GM12878 (cell line): Measurements from ENCODE around the gene PRKAG2. TPM values are rescaled to one million over a fixed set of nuclear protein-coding genes. Genes with fewer than 3 reads are reported as not detected.

Source experiments
- ATAC-seq: fragments of 200-7000 bp; cut with Tn5 transposase; 3 replicates; pipeline ENCODE4 v1.9.1; 2020; ENCODE audit warnings: mild to moderate bottlenecking, moderate library complexity
- BruUV-seq: library from RNA; stranded (reverse); fragments of 400-500 nt; replicated peaks from 2 replicates; lab custom pipeline; 2021; lab: Mats Ljungman, UMichigan
- CTCF ChIA-PET: fragments of 300-600 bp; sonication (Branson Sonifier 250); formaldehyde crosslinking; extraction: SDS; loops from one replicate; lab custom pipeline; 2021; ENCODE audit warnings: inconsistent platforms; lab: Yijun Ruan, JAX
- POLR2A ChIA-PET: fragments of 350-600 bp; formaldehyde crosslinking; extraction: SDS; loops from one replicate; lab custom pipeline; 2021; ENCODE audit warnings: inconsistent platforms; lab: Charles Lee
- RAD21 ChIA-PET: fragments of 300-600 bp; sonication (Branson Sonifier 250); formaldehyde crosslinking; loops from one replicate; lab custom pipeline; 2023; ENCODE audit warnings: antibody characterized with exemption; ENCODE audit not compliant: unreplicated experiment; lab: Charles Lee
- SMC1A ChIA-PET: fragments of 300-600 bp; sonication (Branson Sonifier 250); formaldehyde crosslinking; loops from one replicate; lab custom pipeline; 2023; ENCODE audit not compliant: unreplicated experiment, uncharacterized antibody; lab: Charles Lee
- DNase-seq: peaks from one replicate; pipeline ENCODE4 v3.0.0-alpha.2; 2011; ENCODE audit warnings: low read depth, low spot score
- FAIRE-seq: peaks from 3 replicates; lab custom pipeline; 2011; peaks lifted over from hg19 to GRCh38; lab: Jason Lieb, UNC
- H2AFZ ChIP-seq: 2 replicates; pipeline ENCODE4 v1.6.0; 2011; ENCODE audit warnings: low read depth, low read length, control low read depth; ENCODE audit not compliant: control insufficient read depth
- H3K27ac ChIP-seq: 2 replicates; pipeline ENCODE4 v1.5.1; 2011; ENCODE audit warnings: control low read depth; ENCODE audit not compliant: control insufficient read depth, insufficient read depth
- H3K27me3 ChIP-seq, 2 experiments: replicated peaks in 1 of 2; 2 replicates each; pipeline versions ENCODE4 v1.6.0 to v1.6.1; 2011; ENCODE audit warnings: low read length in 1 of 2; ENCODE audit not compliant: control insufficient read depth in 2 of 2, insufficient read depth in 2 of 2
- H3K36me3 ChIP-seq, 2 experiments: 2 replicates each; pipeline ENCODE4 v1.5.1; 2011; ENCODE audit warnings: low read length in 1 of 2; ENCODE audit not compliant: control insufficient read depth in 2 of 2, insufficient read depth in 2 of 2
- H3K4me1 ChIP-seq: 2 replicates; pipeline ENCODE4 v1.6.1; 2011; ENCODE audit warnings: mild to moderate bottlenecking, low read length, moderate library complexity, mixed read lengths; ENCODE audit not compliant: control insufficient read depth, insufficient read depth
- H3K4me2 ChIP-seq: 2 replicates; pipeline ENCODE4 v1.6.0; 2011; ENCODE audit warnings: control low read depth; ENCODE audit not compliant: control insufficient read depth, insufficient read depth
- H3K4me3 ChIP-seq: fragments of 200-600 bp; sonication (generic); 2 replicates; pipeline ENCODE4 v1.5.1; 2016
- H3K79me2 ChIP-seq: 2 replicates; pipeline ENCODE4 v1.6.0; 2011; ENCODE audit warnings: low read length; ENCODE audit not compliant: control insufficient read depth, insufficient read depth
- H3K9ac ChIP-seq: 2 replicates; pipeline ENCODE4 v1.8.0; 2011; ENCODE audit warnings: low read length, control low read depth, mixed read lengths; ENCODE audit not compliant: control insufficient read depth, insufficient read depth
- H3K9me3 ChIP-seq: replicated peaks from 3 replicates; pipeline ENCODE4 v1.5.1; 2011; ENCODE audit warnings: mild to moderate bottlenecking, low read length; ENCODE audit not compliant: control insufficient read depth, insufficient read depth
- H4K20me1 ChIP-seq: 2 replicates; pipeline ENCODE4 v1.6.0; 2011; ENCODE audit not compliant: control insufficient read depth, insufficient read depth
- STAT3 ChIP-seq: IDR thresholded peaks from 2 replicates; pipeline ENCODE4 v1.6.1; 2011; ENCODE audit warnings: low read depth, low read length, improper control_type of control experiment
- TAF1 ChIP-seq: IDR thresholded peaks from 2 replicates; pipeline ENCODE4 v1.6.1; 2011; ENCODE audit warnings: mild to moderate bottlenecking, low read depth, low read length, borderline replicate concordance
- TBL1XR1 ChIP-seq: IDR thresholded peaks from 2 replicates; pipeline ENCODE4 v1.6.1; 2012; ENCODE audit warnings: low read depth, low read length, improper control_type of control experiment
- WGBS: methylation state at CpG from one replicate; pipeline ENCODE4 v1.1.6; 2016; ENCODE audit warnings: low lambda C conversion rate; ENCODE audit not compliant: insufficient replicate concordance, insufficient coverage; ENCODE audit errors: missing lambda C conversion rate; 5-methylcytosine and 5-hydroxymethylcytosine counted together
- in situ Hi-C: fragments of 300-500 bp; cut with MboI; formaldehyde crosslinking; loops from 9 replicates; pipeline ENCODE4 v1.14.3; 2018; ENCODE audit warnings: mixed read lengths
- intact Hi-C: fragments of 100-400 bp; cut with micrococcal nuclease; formaldehyde crosslinking; loops from one replicate; pipeline ENCODE4 v1.14.2; 2022; ENCODE audit not compliant: unreplicated experiment
- polyA plus RNA-seq, 11 experiments: library from polyadenylated mRNA; depleted of rRNA in 4 of 11; unstranded in 6 of 11; stranded (reverse) in 5 of 11; fragments of >200 nt; fragmentation: Nextera tagmentation in 4 of 11; fragmentation: Illumina TruSeq in 1 of 11; extraction: Ambion mirVana in 4 of 11; extraction: Trizol in 1 of 11; gene quantifications; 1 replicate in 1 of 11; 2 replicates in 10 of 11; pipeline versions ENCODE4 v1.2.1 to v1.2.3, GENCODE V29; 2011 to 2016; ENCODE audit warnings: inconsistent platforms in 2 of 11, missing spikeins in 2 of 11, low read depth in 1 of 11
- total RNA-seq, 4 experiments: library from RNA; depleted of rRNA in 3 of 4; stranded (reverse); fragments of >200 nt in 3 of 4; fragmentation: Illumina TruSeq in 1 of 4; extraction: Trizol in 1 of 4; gene quantifications; 2 replicates each; pipeline versions ENCODE4 v1.2.1 to v1.2.3, GENCODE V29; 2013 to 2021
- TF ChIP-seq, protein P1 (sequence below): fragments of 150-350 bp; IDR thresholded peaks from 2 replicates; pipeline ENCODE4 v1.6.1; 2016; ENCODE audit warnings: low read depth, low read length
- TF ChIP-seq, protein P2 (sequence below): fragments of 450-650 bp; IDR thresholded peaks from 2 replicates; pipeline ENCODE4 v1.6.1; 2017; ENCODE audit warnings: mild to moderate bottlenecking, low read depth, inconsistent platforms; ENCODE audit not compliant: poor library complexity, severe bottlenecking

PRKAG2 gene
- total and polyA plus RNA-seq, 10 of the 15 experiments (the other 5 are each of a cell fraction or from before 2014, with no cell fraction given): 3.4 to 8.9 (median 6.8) TPM

DNA sequence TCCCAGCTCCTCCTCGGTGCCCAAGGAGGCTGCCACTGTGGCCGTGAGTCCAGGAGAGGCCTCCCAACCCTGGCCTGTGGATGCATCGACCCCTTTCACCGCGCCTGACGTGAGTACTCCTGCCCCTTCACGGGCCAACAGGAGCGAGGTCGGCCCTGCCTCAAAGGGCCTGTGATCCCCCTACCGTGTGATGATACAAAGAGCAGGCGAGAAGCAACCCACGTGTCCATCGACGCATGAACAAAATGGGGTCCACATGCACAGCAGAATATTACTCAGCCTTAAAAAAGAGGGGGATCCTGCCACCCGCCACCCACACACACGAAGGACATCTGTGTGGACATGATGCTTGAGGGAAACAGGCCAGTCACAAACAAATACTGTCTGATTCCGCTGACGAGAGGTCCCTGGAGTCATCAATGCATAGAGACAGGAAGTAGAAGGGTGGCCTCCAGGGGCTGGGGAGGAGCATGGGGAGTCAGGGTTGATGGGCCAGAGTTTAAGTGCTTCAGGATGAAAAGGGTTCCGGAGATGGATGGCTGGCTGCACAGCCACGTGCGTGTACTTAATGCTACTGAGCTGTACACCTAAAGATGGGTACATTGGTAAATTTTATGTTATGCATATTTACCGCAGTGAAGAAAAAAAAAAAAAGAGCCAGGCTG lies 151.9 kb downstream of the PRKAG2 start:
- no TSS peak for BruUV-seq
- TF ChIP-seq TBL1XR1: no peak
- TF ChIP-seq, protein P1, sequence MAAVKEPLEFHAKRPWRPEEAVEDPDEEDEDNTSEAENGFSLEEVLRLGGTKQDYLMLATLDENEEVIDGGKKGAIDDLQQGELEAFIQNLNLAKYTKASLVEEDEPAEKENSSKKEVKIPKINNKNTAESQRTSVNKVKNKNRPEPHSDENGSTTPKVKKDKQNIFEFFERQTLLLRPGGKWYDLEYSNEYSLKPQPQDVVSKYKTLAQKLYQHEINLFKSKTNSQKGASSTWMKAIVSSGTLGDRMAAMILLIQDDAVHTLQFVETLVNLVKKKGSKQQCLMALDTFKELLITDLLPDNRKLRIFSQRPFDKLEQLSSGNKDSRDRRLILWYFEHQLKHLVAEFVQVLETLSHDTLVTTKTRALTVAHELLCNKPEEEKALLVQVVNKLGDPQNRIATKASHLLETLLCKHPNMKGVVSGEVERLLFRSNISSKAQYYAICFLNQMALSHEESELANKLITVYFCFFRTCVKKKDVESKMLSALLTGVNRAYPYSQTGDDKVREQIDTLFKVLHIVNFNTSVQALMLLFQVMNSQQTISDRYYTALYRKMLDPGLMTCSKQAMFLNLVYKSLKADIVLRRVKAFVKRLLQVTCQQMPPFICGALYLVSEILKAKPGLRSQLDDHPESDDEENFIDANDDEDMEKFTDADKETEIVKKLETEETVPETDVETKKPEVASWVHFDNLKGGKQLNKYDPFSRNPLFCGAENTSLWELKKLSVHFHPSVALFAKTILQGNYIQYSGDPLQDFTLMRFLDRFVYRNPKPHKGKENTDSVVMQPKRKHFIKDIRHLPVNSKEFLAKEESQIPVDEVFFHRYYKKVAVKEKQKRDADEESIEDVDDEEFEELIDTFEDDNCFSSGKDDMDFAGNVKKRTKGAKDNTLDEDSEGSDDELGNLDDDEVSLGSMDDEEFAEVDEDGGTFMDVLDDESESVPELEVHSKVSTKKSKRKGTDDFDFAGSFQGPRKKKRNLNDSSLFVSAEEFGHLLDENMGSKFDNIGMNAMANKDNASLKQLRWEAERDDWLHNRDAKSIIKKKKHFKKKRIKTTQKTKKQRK: no peak
- TF ChIP-seq TAF1: no peak
- TF ChIP-seq, protein P2, sequence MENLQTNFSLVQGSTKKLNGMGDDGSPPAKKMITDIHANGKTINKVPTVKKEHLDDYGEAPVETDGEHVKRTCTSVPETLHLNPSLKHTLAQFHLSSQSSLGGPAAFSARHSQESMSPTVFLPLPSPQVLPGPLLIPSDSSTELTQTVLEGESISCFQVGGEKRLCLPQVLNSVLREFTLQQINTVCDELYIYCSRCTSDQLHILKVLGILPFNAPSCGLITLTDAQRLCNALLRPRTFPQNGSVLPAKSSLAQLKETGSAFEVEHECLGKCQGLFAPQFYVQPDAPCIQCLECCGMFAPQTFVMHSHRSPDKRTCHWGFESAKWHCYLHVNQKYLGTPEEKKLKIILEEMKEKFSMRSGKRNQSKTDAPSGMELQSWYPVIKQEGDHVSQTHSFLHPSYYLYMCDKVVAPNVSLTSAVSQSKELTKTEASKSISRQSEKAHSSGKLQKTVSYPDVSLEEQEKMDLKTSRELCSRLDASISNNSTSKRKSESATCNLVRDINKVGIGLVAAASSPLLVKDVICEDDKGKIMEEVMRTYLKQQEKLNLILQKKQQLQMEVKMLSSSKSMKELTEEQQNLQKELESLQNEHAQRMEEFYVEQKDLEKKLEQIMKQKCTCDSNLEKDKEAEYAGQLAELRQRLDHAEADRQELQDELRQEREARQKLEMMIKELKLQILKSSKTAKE: no peak
- TF ChIP-seq STAT3: no peak
- TF ChIP-seq, all 136 proteins: peak for 0
- CTCF ChIA-PET: no interaction called here
- intact Hi-C loops: no loop called here
- H2AFZ ChIP-seq: peak overlapping the region; percentile 23; the same call in 1 of the 2 replicates
- H3K27ac ChIP-seq: no peak overlapping the region
- no peak overlapping the region for H3K4me2 ChIP-seq
- no peaks in the 10 kb centered on the region for H3K9me3 ChIP-seq
- DNase-seq: no peak
- H3K9ac ChIP-seq: no peak overlapping the region
- no peak for FAIRE-seq
- RAD21 ChIA-PET: no interaction called here
- H4K20me1 ChIP-seq: no peaks in the 10 kb centered on the region
- in situ Hi-C loops: no loop called here
- H3K4me1 ChIP-seq: no peaks in the 10 kb centered on the region; the same call in 1 of the 2 replicates
- no peak for ATAC-seq
- H3K4me3 ChIP-seq: no peak overlapping the region
- no peaks in the 10 kb centered on the region; a peak in 2 of 4 replicates for H3K27me3 ChIP-seq
- 50% methylated on average over 19 of the region's 22 CpGs for WGBS
- SMC1A ChIA-PET: no interaction called here
- H3K79me2 ChIP-seq: no peaks in the 10 kb centered on the region
- no peaks in the 10 kb centered on the region for H3K36me3 ChIP-seq
- POLR2A ChIA-PET: no interaction called here
